HAP-1 (cell line): ENCODE results near the gene POLR2A.
A peak's percentile ranks its signal among the peaks of the same experiment; 100 is the strongest.

Experiments used
- DNase-seq, 2 experiments: peaks; one replicate each; pipeline ENCODE4 v3.0.0-alpha.2; 2016 to 2020; ENCODE audit warnings: low spot score in 2 of 2
- H3K27me3 ChIP-seq: fragments of 250-450 bp; sonication (Bioruptor Pico); 2 replicates; pipeline ENCODE4 v1.5.1; 2020; ENCODE audit warnings: low read depth, mild to moderate bottlenecking, moderate library complexity
- H3K36me3 ChIP-seq: fragments of 250-450 bp; sonication (Bioruptor Pico); replicated peaks from 2 replicates; pipeline ENCODE4 v1.5.1; 2020; ENCODE audit warnings: mild to moderate bottlenecking
- H3K4me1 ChIP-seq: fragments of 250-450 bp; sonication (Bioruptor Pico); 2 replicates; pipeline ENCODE4 v1.5.1; 2020; ENCODE audit warnings: mild to moderate bottlenecking
- H3K4me3 ChIP-seq: fragments of 250-450 bp; sonication (Bioruptor Pico); 2 replicates; pipeline ENCODE4 v1.5.1; 2020; ENCODE audit warnings: mild to moderate bottlenecking, moderate library complexity
- H3K9me3 ChIP-seq: fragments of 250-450 bp; sonication (Bioruptor Pico); 2 replicates; pipeline ENCODE4 v1.5.1; 2020; ENCODE audit warnings: mild to moderate bottlenecking, moderate library complexity
- in situ Hi-C: fragments of 300-500 bp; cut with MboI; formaldehyde crosslinking; loops from 3 replicates; pipeline ENCODE4 v1.14.3; 2020; ENCODE audit warnings: low sequenced_read_pairs, inconsistent platforms, mixed read lengths

The POLR2A gene

GRCh38 chr17:7443499-7444485 is 40.4 kb upstream of the POLR2A start:
- H3K27me3 ChIP-seq, result no peaks in the 10 kb centered on the region
- H3K4me3 ChIP-seq, result no peak overlapping the region
- no peak for DNase-seq
- H3K4me1 ChIP-seq, result no peaks in the 10 kb centered on the region
- H3K9me3 ChIP-seq, result no peaks in the 10 kb centered on the region
- H3K36me3 ChIP-seq, result no peaks in the 10 kb centered on the region
- in situ Hi-C loops, result no loop called here

- Histone ChIP-seq H3K27me3 (no peaks in the 10 kb centered on the region), H3K4me3 (no peak within 1 kb of the TSS), H3K4me1 (no peaks in the 10 kb centered on the region), H3K9me3 (no peaks in the 10 kb centered on the region), H3K36me3 (no peaks in the 10 kb centered on the region)
- in situ Hi-C loops, result no loop called here
- DNase-seq, result no peak
Observed at GRCh38 chr17:7444682-7445618, 39.2 kb upstream of the POLR2A start, which contains the start of gene CHRNB1. Gene CHRNB1 (plus strand): TSS chr17:7445061. CDS start chr17:7445128, 67 bp downstream.

GRCh38 chr17:7445619-7445968 is 38.6 kb upstream of the POLR2A start:
- Histone ChIP-seq H3K4me1 (no peaks in the 10 kb centered on the region), H3K27me3 (no peaks in the 10 kb centered on the region), H3K9me3 (no peaks in the 10 kb centered on the region), H3K4me3 (no peak overlapping the region), H3K36me3 (no peaks in the 10 kb centered on the region)
- in situ Hi-C loops, result no loop called here
- DNase-seq, result no peak

- Histone ChIP-seq H3K4me1 (no peaks in the 10 kb centered on the region), H3K4me3 (no peak overlapping the region), H3K27me3 (no peaks in the 10 kb centered on the region), H3K9me3 (no peaks in the 10 kb centered on the region), H3K36me3 (no peaks in the 10 kb centered on the region)
- in situ Hi-C loops, result no loop called here
- DNase-seq, result no peak
Observed at GRCh38 chr17:7448461-7448860, 35.7 kb upstream of the POLR2A start.

- DNase-seq, result no peak
- in situ Hi-C loops, result no loop called here
- no peak overlapping the region for H3K4me3 ChIP-seq
Observed at GRCh38 chr17:7459961-7460545, 24.1 kb upstream of the POLR2A start.

GRCh38 chr17:7460850-7461660 is 23.1 kb upstream of the POLR2A start:
- H3K4me3 ChIP-seq, result no peak overlapping the region
- peak in 1 of 2 experiments; percentile 49 for DNase-seq
- no peaks in the 10 kb centered on the region for H3K4me1 ChIP-seq
- H3K27me3 ChIP-seq, result no peaks in the 10 kb centered on the region
- H3K36me3 ChIP-seq, result peaks cover 16% of the 10 kb centered on the region
- no peaks in the 10 kb centered on the region for H3K9me3 ChIP-seq
- in situ Hi-C loops, result no loop called here

More at GRCh38 chr17:7459961-7460545, 24.1 kb upstream of the POLR2A start:
- Histone ChIP-seq H3K27me3 (no peaks in the 10 kb centered on the region), H3K4me1 (no peaks in the 10 kb centered on the region), H3K9me3 (no peaks in the 10 kb centered on the region), H3K36me3 (peaks cover 14% of the 10 kb centered on the region)

GRCh38 chr17:7462474-7463371 is 21.4 kb upstream of the POLR2A start:
- peaks cover 23% of the 10 kb centered on the region for H3K36me3 ChIP-seq
- no peaks in the 10 kb centered on the region for H3K9me3 ChIP-seq
- H3K27me3 ChIP-seq, result no peaks in the 10 kb centered on the region
- DNase-seq, result no peak
- H3K4me3 ChIP-seq, result no peak overlapping the region
- in situ Hi-C loops, result no loop called here
- no peaks in the 10 kb centered on the region for H3K4me1 ChIP-seq

- in situ Hi-C loops, result no loop called here
- H3K4me1 ChIP-seq, result no peaks in the 10 kb centered on the region
- DNase-seq, result no peak
Observed at GRCh38 chr17:7463372-7463846, 20.8 kb upstream of the POLR2A start.

GRCh38 chr17:7464081-7464480 is 20.1 kb upstream of the POLR2A start:
- Histone ChIP-seq H3K36me3 (peaks cover 23% of the 10 kb centered on the region), H3K27me3 (no peaks in the 10 kb centered on the region), H3K9me3 (no peaks in the 10 kb centered on the region), H3K4me1 (no peaks in the 10 kb centered on the region), H3K4me3 (no peak overlapping the region)
- in situ Hi-C loops, result no loop called here
- no peak for DNase-seq

More at GRCh38 chr17:7463372-7463846, 20.8 kb upstream of the POLR2A start:
- no peaks in the 10 kb centered on the region for H3K27me3 ChIP-seq
- peaks cover 23% of the 10 kb centered on the region for H3K36me3 ChIP-seq
- no peak overlapping the region for H3K4me3 ChIP-seq
- no peaks in the 10 kb centered on the region for H3K9me3 ChIP-seq

GRCh38 chr17:7465597-7466275 is 18.4 kb upstream of the POLR2A start:
- DNase-seq, result no peak
- Histone ChIP-seq H3K4me1 (no peaks in the 10 kb centered on the region), H3K36me3 (peaks cover 23% of the 10 kb centered on the region), H3K27me3 (no peaks in the 10 kb centered on the region), H3K9me3 (no peaks in the 10 kb centered on the region), H3K4me3 (no peak overlapping the region)
- in situ Hi-C loops, result no loop called here

- H3K27me3 ChIP-seq, result no peaks in the 10 kb centered on the region
- no peak for DNase-seq
- H3K4me3 ChIP-seq, result no peak overlapping the region
- in situ Hi-C loops, result no loop called here
- H3K9me3 ChIP-seq, result no peaks in the 10 kb centered on the region
- H3K4me1 ChIP-seq, result no peaks in the 10 kb centered on the region
- H3K36me3 ChIP-seq, result peaks cover 23% of the 10 kb centered on the region
Observed at GRCh38 chr17:7466318-7466638, 17.9 kb upstream of the POLR2A start.
